HL-60 (cell line): ENCODE measurements around the gene NAPEPLD.
"Not testable (repeated sequence)": the region's sequence is repeated elsewhere in the genome, so short reads cannot be mapped to it uniquely, and the experiment has no call there.

Experiments
- GABPA ChIP-seq: IDR thresholded peaks from 2 replicates; pipeline ENCODE4 v1.6.1; 2012; ENCODE audit warnings: low read depth
- POLR2AphosphoS5 ChIP-seq: IDR thresholded peaks from 2 replicates; pipeline ENCODE4 v1.6.1; 2012; ENCODE audit warnings: low read depth
- TF ChIP-seq, protein P1 (sequence below): IDR thresholded peaks from one replicate; pipeline ENCODE4 v1.5.1; 2011; ENCODE audit warnings: low read length, control low read depth, inconsistent platforms; ENCODE audit not compliant: insufficient read depth

DNA sequence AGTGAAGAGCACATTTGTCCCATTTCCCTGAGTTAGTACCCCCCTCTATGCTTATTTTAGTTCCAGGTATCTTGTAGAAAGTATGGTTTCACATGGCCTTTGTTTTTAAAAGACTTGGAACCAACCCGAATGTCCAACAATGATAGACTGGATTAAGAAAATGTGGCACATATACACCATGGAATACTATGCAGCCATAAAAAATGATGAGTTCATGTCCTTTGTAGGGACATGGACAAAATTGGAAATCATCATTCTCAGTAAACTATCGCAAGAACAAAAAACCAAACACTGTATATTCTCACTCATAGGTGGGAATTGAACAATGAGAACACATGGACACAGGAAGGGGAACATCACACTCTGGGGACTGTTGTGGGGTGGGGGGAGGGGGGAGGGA lies 53.3 kb downstream of the NAPEPLD start:
- not testable (repeated sequence) for TF ChIP-seq POLR2AphosphoS5, GABPA
- TF ChIP-seq, protein P1, sequence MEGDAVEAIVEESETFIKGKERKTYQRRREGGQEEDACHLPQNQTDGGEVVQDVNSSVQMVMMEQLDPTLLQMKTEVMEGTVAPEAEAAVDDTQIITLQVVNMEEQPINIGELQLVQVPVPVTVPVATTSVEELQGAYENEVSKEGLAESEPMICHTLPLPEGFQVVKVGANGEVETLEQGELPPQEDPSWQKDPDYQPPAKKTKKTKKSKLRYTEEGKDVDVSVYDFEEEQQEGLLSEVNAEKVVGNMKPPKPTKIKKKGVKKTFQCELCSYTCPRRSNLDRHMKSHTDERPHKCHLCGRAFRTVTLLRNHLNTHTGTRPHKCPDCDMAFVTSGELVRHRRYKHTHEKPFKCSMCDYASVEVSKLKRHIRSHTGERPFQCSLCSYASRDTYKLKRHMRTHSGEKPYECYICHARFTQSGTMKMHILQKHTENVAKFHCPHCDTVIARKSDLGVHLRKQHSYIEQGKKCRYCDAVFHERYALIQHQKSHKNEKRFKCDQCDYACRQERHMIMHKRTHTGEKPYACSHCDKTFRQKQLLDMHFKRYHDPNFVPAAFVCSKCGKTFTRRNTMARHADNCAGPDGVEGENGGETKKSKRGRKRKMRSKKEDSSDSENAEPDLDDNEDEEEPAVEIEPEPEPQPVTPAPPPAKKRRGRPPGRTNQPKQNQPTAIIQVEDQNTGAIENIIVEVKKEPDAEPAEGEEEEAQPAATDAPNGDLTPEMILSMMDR: not testable (repeated sequence)
